HG03064 (cell line): ENCODE measurements around the gene CUEDC2.

Experiments used
- ATAC-seq: cut with Tn5 transposase; IDR thresholded peaks from one replicate; pipeline ENCODE4 v1.9.1; 2021; ENCODE audit warnings: low read depth; ENCODE audit not compliant: unreplicated experiment

CUEDC2 gene

GRCh38 chr10:102399217-102400021 lies 33.0 kb downstream of the CUEDC2 start:
- ATAC-seq: no peak

DNA sequence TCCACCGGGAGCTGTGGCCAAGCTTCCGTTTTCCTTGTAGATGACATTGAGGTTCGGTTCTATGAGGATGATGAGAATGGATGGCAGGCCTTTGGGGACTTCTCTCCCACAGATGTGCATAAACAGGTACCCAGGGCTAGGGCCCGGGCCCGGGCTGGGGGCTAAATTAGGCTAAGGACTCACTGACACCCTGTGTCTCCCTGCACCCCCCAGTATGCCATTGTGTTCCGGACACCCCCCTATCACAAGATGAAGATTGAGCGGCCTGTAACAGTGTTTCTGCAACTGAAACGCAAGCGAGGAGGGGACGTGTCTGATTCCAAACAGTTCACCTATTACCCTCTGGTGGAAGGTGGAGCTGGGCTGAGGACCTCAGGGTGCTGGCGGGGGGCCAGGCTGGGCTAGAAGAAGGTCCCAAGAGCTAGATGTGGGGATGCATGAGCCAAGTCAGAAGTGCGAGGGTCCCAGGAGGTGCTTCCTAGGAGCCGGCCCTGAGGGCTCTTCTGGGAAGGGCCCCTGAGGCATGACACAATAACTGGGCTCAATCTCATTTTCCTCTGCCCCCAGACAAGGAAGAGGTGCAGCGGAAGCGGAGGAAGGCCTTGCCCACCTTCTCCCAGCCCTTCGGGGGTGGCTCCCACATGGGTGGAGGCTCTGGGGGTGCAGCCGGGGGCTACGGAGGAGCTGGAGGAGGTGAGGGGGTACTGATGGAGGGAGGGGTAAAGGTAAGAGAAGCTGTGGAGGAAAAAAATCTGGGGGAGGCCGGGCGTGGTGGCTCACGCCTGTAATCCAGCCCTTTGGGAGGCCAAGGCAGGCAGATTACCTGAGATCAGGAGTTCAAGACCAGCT lies 34.0 kb downstream of the CUEDC2 start:
- no peak for ATAC-seq

DNA sequence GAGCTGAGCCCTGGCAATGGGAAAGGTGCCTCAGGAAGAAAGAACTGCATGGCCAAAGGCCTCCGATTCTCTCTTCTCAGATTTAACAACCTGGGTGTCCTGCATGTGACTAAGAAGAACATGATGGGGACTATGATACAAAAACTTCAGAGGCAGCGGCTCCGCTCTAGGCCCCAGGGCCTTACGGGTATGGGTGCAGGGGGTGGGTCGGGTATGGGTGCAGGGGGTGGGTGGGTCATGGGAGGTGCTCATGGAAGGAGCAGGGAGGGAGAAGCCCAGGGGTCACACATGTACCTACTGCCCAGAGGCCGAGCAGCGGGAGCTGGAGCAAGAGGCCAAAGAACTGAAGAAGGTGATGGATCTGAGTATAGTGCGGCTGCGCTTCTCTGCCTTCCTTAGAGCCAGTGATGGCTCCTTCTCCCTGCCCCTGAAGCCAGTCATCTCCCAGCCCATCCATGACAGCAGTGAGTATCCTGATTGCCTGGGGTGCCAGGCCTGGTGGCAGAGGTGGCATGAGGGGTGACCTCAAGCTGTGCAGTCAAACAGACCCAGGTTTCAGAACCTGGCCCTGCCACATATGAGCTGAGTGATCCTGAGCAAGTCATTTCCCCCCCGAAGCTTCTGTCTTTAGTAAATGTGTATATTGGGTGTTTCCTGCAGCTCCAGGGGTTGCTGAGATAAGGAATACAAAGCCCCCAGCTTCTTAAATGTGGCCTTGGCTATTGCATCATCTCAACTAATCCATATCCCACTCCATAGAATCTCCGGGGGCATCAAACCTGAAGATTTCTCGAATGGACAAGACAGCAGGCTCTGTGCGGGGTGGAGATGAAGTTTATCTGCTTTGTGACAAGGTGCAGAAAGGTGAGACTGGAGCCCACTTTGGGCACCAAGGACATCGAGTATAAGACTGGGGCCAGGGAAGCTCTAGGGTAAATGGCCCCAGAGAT lies 34.9 kb downstream of the CUEDC2 start:
- no peak for ATAC-seq

DNA sequence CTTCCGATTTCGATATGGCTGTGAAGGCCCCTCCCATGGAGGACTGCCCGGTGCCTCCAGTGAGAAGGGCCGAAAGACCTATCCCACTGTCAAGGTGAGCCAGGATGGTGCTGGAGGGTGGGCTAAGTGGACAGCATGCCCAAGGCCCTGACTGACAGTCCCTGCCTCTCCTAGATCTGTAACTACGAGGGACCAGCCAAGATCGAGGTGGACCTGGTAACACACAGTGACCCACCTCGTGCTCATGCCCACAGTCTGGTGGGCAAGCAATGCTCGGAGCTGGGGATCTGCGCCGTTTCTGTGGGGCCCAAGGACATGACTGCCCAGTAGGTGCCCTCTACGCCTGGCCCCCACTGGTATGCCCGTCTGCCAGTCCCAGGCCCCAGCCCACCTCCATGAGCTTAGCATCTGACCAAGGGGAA lies 35.6 kb downstream of the CUEDC2 start:
- no peak for ATAC-seq

DNA sequence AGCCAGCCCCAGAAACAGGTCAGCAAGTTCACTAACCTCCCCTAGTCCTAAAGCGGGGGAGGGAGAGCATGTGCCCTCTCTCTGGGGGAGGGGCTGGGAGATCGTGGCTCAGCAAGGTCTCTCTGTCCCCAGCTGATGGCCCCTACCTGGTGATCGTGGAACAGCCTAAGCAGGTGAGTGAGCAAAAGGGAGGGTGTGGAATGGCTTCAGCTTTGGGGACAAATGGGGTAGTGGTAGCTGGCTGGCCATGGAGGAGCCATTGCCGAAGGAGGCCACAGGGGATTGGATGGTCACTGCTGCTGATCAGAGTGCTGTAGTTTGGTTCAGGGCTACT lies 36.1 kb downstream of the CUEDC2 start:
- ATAC-seq: no peak

GRCh38 chr10:102395400-102396316 lies 36.7 kb downstream of the CUEDC2 start, which contains the start of gene NFKB2:
TSS of gene NFKB2 (plus strand) at chr10:102395705. CDS start at chr10:102395960, 255 bp downstream.
- no peak for ATAC-seq

- no peak for ATAC-seq
Observed at GRCh38 chr10:102394801-102395399, 37.5 kb downstream of the CUEDC2 start.

DNA sequence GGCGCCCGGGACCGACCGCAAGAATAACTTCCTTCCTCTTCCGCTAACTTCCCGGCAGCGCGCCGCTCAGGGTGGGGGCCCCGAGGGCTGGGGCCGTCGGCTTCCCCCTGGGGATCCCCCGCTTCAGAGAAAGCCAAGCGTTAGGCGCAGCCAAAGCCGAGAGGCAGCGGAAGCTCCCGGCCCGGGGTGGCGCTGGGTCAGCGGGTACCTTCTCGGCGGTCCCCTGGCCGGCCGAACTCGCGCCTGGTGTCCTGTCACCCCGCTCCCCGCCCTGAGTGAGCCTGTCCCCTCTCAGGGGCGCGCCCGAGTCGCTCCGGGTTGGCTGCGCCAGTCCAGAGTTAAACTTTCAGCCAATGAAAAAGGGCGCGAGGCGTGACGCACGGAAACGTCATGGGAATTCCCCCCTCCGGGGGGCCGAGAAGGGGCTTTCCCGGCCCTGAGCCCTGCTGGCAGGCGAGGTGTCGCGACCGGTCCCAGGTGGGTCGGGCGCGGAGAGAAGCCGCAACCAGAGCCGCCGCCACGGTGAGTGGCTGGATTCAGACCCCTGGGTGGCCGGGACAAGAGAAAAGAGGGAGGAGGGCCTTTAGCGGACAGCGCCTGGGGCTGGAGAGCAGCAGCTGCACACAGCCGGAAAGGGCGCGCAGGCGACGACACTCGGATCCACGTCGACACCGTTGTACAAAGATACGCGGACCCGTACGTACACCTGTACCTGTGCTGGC lies 38.1 kb downstream of the CUEDC2 start:
- ATAC-seq: peak; percentile 76

- no peak for ATAC-seq
Observed at GRCh38 chr10:102393411-102394078, 38.8 kb downstream of the CUEDC2 start.

- no peak for ATAC-seq
Observed at GRCh38 chr10:102392306-102392705, 40.1 kb downstream of the CUEDC2 start.

DNA sequence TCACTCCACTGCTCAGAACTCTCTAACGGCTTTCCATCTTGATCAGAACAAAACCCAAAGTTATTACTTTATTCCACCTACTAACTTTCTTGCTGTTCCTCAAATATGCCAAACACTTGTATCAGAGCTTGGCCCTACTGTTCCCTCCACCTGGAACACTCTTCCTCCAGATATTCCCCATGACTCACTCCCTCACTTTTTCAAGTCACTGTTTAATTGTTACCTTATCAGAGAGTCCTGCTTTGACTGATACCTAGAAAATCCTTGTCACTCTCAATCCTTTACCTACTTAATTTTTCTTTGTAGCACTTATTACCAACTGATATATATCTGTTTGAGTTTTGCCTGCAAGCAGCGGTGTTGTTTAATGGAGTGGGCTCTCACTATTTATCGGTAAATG lies 42.5 kb downstream of the CUEDC2 start:
- no peak for ATAC-seq

DNA sequence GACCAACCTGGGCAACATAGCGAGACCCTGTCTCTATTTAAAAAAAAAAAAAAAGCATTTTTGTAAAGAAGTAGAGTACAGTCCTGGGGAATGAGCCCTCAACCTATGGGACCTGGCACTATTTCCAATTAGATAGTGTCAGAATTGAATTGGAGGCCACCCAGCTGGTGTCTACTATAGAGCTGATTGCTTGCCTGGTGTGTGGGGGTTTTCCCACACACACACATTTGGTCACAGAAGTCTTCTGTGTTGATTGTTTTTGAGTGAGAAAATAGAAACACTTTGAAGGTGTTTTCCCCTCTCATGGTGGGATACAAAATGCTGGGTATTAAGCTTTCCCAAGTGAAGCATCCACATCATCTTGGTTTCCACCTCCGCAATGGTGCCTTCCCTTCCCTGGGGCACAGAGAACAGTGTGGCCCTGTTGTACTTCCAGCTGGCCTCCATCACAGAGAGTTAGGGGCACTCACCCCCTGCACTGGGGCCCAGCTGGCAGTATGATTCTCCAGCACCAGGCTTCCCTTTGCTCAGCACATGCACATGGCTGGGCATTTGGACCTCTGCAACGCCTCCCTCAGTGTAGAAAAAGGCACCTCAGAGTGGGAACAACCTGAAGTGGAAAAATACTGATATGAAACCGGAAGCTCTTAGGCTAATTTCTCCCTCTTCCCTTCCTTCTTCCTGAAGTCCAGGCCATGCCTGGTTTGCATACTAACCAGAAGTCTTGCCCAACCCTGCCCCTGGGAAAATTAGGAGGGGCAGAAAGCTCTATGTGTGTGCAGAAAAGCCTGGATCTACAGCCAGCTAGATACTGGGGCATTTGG lies 47.6 kb downstream of the CUEDC2 start:
- ATAC-seq: no peak

DNA sequence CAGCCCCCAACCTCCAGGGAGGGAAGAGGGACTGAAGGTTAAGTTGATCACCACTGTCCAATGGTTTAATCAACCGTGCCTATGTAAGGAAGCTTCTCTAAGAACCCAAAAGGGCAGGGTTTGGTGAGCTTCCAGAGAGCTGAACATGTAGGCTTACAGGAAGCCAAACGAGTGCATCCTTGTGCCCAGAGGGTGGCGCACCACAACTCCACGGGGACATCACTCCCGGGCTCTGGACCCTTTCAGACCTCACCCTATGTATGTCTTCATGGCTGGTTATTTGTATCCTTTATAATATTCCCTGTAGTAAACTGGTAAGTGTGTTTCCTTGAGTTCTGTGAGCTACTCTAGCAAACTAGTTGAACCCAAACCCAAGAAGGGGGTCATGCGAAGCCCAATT lies 48.3 kb downstream of the CUEDC2 start:
- ATAC-seq: no peak

GRCh38 chr10:102382871-102383270 lies 49.5 kb downstream of the CUEDC2 start:
- no peak for ATAC-seq

DNA sequence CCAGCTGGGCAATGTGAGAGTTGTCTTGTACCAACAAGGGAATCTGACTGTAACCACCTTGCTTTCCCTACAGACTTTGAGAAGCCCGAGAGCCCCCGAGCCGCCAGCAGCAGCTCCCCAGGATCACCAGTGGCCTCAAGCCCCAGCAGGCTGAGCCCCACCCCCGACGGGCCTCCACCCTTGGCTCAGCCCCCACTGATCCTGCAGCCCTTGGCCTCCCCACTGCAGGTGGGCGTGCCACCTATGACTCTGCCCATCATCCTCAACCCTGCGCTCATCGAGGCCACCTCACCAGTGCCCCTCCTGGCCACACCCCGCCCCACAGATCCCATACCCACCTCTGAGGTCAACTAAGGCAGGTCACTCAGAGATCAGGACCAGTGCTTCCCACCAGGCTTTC lies 50.4 kb downstream of the CUEDC2 start:
- no peak for ATAC-seq

DNA sequence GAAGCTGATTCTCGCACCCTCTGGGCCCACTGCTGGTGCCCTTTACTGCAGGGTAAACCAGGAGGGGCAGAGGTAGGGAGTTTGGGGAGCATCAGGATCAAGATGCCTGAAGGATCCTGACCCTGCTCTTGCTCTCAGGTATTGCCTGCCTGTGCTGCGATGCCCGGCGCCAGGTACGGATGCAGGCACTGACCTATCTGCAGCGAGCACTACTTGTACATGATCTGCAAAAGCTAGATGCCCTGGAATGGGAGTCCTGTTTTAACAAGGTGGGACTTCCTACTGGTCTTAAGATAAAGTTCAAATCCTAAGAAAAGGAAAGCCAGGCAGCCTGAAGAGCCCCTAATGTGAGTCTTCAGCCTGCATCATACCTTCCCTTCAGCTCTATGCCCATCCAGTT lies 53.0 kb downstream of the CUEDC2 start:
- no peak for ATAC-seq

- ATAC-seq: no peak
Observed at GRCh38 chr10:102376901-102377300, 55.5 kb downstream of the CUEDC2 start.
